ENCODE data around the gene ZNF143. TPM values are rescaled to one million over a fixed set of nuclear protein-coding genes. Genes with fewer than 3 reads are reported as not detected.

Gene ZNF143
- total and polyA plus RNA-seq, 2 of the 13 experiments (the other 11 are each of a cell fraction or from before 2014, with no cell fraction given) = 22.4 to 35.6 TPM

DNA sequence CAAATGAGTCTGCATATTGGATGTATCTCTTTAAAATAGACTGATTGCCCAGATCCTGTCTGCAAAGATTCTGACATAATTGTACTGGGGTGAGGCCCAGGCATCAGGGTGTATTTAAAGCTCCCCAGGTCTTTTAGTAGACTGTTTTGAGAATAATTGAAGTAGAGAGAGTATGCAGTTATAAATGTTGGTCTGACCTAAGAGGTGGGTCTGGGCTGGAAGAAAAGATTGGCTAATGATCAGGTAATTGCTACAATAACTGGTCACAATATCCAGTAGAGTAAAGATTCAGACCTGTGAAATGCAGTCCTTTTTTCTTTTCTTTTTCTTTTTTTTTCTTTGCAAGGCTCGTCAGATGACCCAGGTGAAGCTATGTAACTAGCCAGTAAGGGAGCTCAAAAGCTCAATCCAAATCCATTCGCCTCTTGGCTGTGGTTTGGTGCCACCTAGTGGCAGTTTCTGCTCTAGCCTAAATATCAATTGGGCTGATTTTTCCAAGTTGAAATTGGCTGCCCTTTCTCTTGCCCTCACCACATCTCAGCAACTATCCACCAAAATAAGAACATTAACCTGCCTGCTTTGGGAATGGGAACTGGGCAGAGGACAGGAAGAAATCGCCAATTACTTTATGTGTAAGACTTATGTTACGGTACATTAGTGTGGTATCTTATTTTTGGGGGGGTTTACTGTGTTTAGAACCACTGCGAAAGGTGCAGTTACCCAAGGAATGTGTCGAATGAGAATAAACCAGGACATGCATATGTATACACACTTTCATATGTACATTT lies 45.9 kb downstream of the ZNF143 start:
- Histone ChIP-seq H3K27me3 (ENCODE audit: control insufficient read depth in 1 of 2, insufficient read depth in 2 of 2, low read length in 2 of 2) (no peaks in the 10 kb centered on the region), H4K20me1 (ENCODE audit: insufficient read depth, low read length) (no peaks in the 10 kb centered on the region), H3K4me1 (ENCODE audit: insufficient read depth, low read length) (peaks cover 36% of the 10 kb centered on the region), H3K9me3 (ENCODE audit: low read length) (no peaks in the 10 kb centered on the region), H3K4me2 (ENCODE audit: low read depth, low read length) (no peak overlapping the region), H3K9ac (ENCODE audit: insufficient read depth, low read depth, low read length) (no peak overlapping the region), H3K4me3 (replicated peaks in 1 of 3; ENCODE audit: insufficient read depth in 1 of 3, low read depth in 2 of 3, low read length in 3 of 3) (no peak overlapping the region), H3K27ac (ENCODE audit: extremely low read length, insufficient read depth, low read length) (no peak overlapping the region), H3K79me2 (ENCODE audit: insufficient read depth, low read length) (no peaks in the 10 kb centered on the region), H2AFZ (ENCODE audit: low read length) (no peak overlapping the region), H3K36me3 (replicated peaks in 1 of 2; ENCODE audit: control insufficient read depth in 1 of 2, insufficient read depth in 2 of 2, low read length in 2 of 2) (peaks cover 0 to 12% of the 10 kb centered on the region in 2 experiments; a peak in 3 of 5 replicates)
- WGBS (ENCODE audit: low lambda C conversion rate) = 49% methylated on average over 6 of the region's 6 CpGs
- FAIRE-seq (peak; percentile 82), ATAC-seq (peak; percentile 70), DNase-seq (ENCODE audit: low spot score) (peak; percentile 72)
- in situ Hi-C loops (cut with HindIII; ENCODE audit: extremely low pct_ligation_motif_present, low pct_unique_long_range_greater_than_20kb) (no loop called here), intact Hi-C loops (cut with micrococcal nuclease; ENCODE audit: unreplicated experiment) (loop anchor here (5.0 to 10.0 kb wide), 3 partner anchors 44 to 489 kb away; partner anchors contain the start of gene ZNF143)
- ChIA-PET POLR2A (interaction anchor here (0.8 to 2.1 kb wide), 5 partner anchors 46 to 542 kb away, joined by 3 to 27 read pairs (median 7); partner anchors contain the start of genes TMEM9B, WEE1 and ZNF143), CTCF (ENCODE audit: low intra/inter-chr PET ratio, low total read pairs) (interaction anchor here (1.1 to 1.3 kb wide), 2 partner anchors 106 to 341 kb away, joined by 4 read pairs; no protein-coding TSS in a partner anchor)
- BruUV-seq (replicated peaks) = no TSS peak
- 0 out of 2 replicates have a peak, but pooled peaks have one; percentile 22 for TF ChIP-seq THAP11 (CRISPR knock-in tag; IDR thresholded peaks at IDR 0.05)
- TF ChIP-seq, protein P1, sequence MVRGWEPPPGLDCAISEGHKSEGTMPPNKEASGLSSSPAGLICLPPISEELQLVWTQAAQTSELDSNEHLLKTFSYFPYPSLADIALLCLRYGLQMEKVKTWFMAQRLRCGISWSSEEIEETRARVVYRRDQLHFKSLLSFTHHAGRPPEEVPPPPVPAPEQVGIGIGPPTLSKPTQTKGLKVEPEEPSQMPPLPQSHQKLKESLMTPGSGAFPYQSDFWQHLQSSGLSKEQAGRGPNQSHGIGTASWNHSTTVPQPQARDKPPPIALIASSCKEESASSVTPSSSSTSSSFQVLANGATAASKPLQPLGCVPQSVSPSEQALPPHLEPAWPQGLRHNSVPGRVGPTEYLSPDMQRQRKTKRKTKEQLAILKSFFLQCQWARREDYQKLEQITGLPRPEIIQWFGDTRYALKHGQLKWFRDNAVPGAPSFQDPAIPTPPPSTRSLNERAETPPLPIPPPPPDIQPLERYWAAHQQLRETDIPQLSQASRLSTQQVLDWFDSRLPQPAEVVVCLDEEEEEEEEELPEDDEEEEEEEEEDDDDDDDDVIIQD (CRISPR knock-in tag; IDR thresholded peaks at IDR 0.05; ENCODE audit: low read depth) = peak; percentile 61; the same call in 1 of the 2 replicates
- peak; percentile 79 for TF ChIP-seq RAD21 (CRISPR knock-in tag; IDR thresholded peaks at IDR 0.05)
- TF ChIP-seq FOXA3 (CRISPR knock-in tag; IDR thresholded peaks at IDR 0.05) = 0 out of 2 replicates have a peak, but pooled peaks have one; percentile 14
- TF ChIP-seq RFX5 (IDR thresholded peaks at IDR 0.05; ENCODE audit: low read depth, low read length) = no peak
- TF ChIP-seq SAP130 (CRISPR knock-in tag; IDR thresholded peaks at IDR 0.05; ENCODE audit: low read depth) = peak; percentile 19; the same call in 1 of the 2 replicates
- TF ChIP-seq ZNF782 (CRISPR knock-in tag; IDR thresholded peaks at IDR 0.05; ENCODE audit: borderline replicate concordance) = no peak
- peak; percentile 27; the same call in 1 of the 2 replicates for TF ChIP-seq SALL1 (CRISPR knock-in tag; IDR thresholded peaks at IDR 0.05)
- TF ChIP-seq, protein P2, sequence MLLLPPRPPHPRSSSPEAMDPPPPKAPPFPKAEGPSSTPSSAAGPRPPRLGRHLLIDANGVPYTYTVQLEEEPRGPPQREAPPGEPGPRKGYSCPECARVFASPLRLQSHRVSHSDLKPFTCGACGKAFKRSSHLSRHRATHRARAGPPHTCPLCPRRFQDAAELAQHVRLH (CRISPR knock-in tag; IDR thresholded peaks at IDR 0.05; ENCODE audit: borderline replicate concordance, low read depth) = peak; percentile 59; the same call in 1 of the 2 replicates
- no peak for TF ChIP-seq ZNF225 (CRISPR knock-in tag; IDR thresholded peaks at IDR 0.05)
- 0 out of 2 replicates have a peak, but pooled peaks have one; percentile 22 for TF ChIP-seq ERF (CRISPR knock-in tag; IDR thresholded peaks at IDR 0.05)
- no peak for TF ChIP-seq ZNF773 (CRISPR knock-in tag; IDR thresholded peaks at IDR 0.05; ENCODE audit: borderline replicate concordance)
- peak; percentile 92 for TF ChIP-seq STAG1 (CRISPR knock-in tag; IDR thresholded peaks at IDR 0.05)
- TF ChIP-seq CEBPG (CRISPR knock-in tag; IDR thresholded peaks at IDR 0.05) = peak; percentile 19; the same call in 1 of the 2 replicates
- TF ChIP-seq SMYD3 (CRISPR knock-in tag; IDR thresholded peaks at IDR 0.05) = no peak
- TF ChIP-seq KAT7 (CRISPR knock-in tag; IDR thresholded peaks at IDR 0.05; ENCODE audit: borderline replicate concordance) = no peak
- TF ChIP-seq KAT2B (IDR thresholded peaks at IDR 0.05; ENCODE audit: borderline replicate concordance, low read depth, low read length) = no peak
- no peak for TF ChIP-seq SRSF9 (IDR thresholded peaks at IDR 0.05; ENCODE audit: borderline replicate concordance, insufficient read depth, low read depth, low read length, poor library complexity, severe bottlenecking)
- TF ChIP-seq, protein P3, sequence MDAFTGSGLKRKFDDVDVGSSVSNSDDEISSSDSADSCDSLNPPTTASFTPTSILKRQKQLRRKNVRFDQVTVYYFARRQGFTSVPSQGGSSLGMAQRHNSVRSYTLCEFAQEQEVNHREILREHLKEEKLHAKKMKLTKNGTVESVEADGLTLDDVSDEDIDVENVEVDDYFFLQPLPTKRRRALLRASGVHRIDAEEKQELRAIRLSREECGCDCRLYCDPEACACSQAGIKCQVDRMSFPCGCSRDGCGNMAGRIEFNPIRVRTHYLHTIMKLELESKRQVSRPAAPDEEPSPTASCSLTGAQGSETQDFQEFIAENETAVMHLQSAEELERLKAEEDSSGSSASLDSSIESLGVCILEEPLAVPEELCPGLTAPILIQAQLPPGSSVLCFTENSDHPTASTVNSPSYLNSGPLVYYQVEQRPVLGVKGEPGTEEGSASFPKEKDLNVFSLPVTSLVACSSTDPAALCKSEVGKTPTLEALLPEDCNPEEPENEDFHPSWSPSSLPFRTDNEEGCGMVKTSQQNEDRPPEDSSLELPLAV (CRISPR knock-in tag; conservative IDR thresholded peaks at IDR 0.05; ENCODE audit: low read depth) = no peak
- TF ChIP-seq ZNF7 (CRISPR knock-in tag; IDR thresholded peaks at IDR 0.05) = no peak
- peak; percentile 50; the same call in 1 of the 2 replicates for TF ChIP-seq ZNF567 (CRISPR knock-in tag; IDR thresholded peaks at IDR 0.05; ENCODE audit: borderline replicate concordance)
